Endothelial cell of umbilical vein (primary cell): ENCODE data around the gene LCE1B.

Experiments
- CTCF ChIP-seq, 2 donors: IDR thresholded peaks; 1 replicate in 1 of 2; 2 replicates in 1 of 2; pipeline ENCODE4 v1.5.1; 2011; ENCODE audit warnings: low read length in 2 of 2, mild to moderate bottlenecking in 2 of 2, moderate library complexity in 2 of 2, control low read depth in 1 of 2, inconsistent platforms in 1 of 2, low read depth in 1 of 2; ENCODE audit not compliant: insufficient read depth in 1 of 2; ENCODE audit errors: extremely low read depth in 1 of 2
- JUN ChIP-seq: IDR thresholded peaks from 2 replicates; pipeline ENCODE4 v1.6.1; 2011; ENCODE audit warnings: borderline replicate concordance, low read depth; ENCODE audit not compliant: insufficient read length, insufficient read depth
- POLR2A ChIP-seq: IDR thresholded peaks from 2 replicates; pipeline ENCODE4 v1.6.1; 2012; ENCODE audit warnings: low read depth, mild to moderate bottlenecking, control low read depth, low read length
- TF ChIP-seq, protein P1 (sequence below): IDR thresholded peaks from 2 replicates; pipeline ENCODE4 v1.6.1; 2011; ENCODE audit not compliant: insufficient read depth, insufficient read length

GRCh38 chr1:152824964-152825363 lies 13.2 kb downstream of the LCE1B start:
- TF ChIP-seq, protein P1, sequence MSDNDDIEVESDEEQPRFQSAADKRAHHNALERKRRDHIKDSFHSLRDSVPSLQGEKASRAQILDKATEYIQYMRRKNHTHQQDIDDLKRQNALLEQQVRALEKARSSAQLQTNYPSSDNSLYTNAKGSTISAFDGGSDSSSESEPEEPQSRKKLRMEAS, result no peak
- TF ChIP-seq POLR2A (no peak), CTCF (IDR thresholded peaks at IDR 0.05; ENCODE audit: extremely low read depth in 1 of 2, insufficient read depth in 1 of 2, low read depth in 1 of 2, low read length in 2 of 2) (no peak), JUN (no peak)
